Adrenal gland (tissue), 19 donors: ENCODE results near the gene SASS6. TPM values are rescaled to one million over a fixed set of nuclear protein-coding genes. Genes with fewer than 3 reads are reported as not detected.

Source experiments
- DNase-seq, 7 donors: peaks; one replicate each; pipeline ENCODE4 v3.0.0-alpha.2; 2019 to 2020
- H3K27ac ChIP-seq, 5 donors: fragments of 200-600 bp; sonication (generic) in 4 of 5; 1 replicate in 3 of 5; 2 replicates in 2 of 5; pipeline versions ENCODE4 v1.5.1 to v1.8.0; 2016 to 2020; ENCODE audit warnings: mild to moderate bottlenecking in 1 of 5
- H3K27me3 ChIP-seq: fragments of 200-600 bp; 2 replicates; pipeline ENCODE4 v1.8.0; 2021
- H3K36me3 ChIP-seq, 2 donors: fragments of 200-600 bp; replicated peaks in 1 of 2; 1 replicate in 1 of 2; 2 replicates in 1 of 2; pipeline versions ENCODE4 v1.5.1 to v1.8.0; 2018 to 2022
- H3K4me1 ChIP-seq, 2 donors: fragments of 200-600 bp; replicated peaks in 1 of 2; 1 replicate in 1 of 2; 2 replicates in 1 of 2; pipeline versions ENCODE4 v1.5.1 to v1.8.0; 2018 to 2021
- H3K4me3 ChIP-seq, 4 donors: fragments of 200-600 bp; sonication (generic) in 3 of 4; one replicate each; pipeline ENCODE4 v1.5.1; 2016 to 2018
- H3K9me3 ChIP-seq, 3 donors: fragments of 200-600 bp; sonication (generic) in 1 of 3; replicated peaks in 1 of 3; 1 replicate in 2 of 3; 2 replicates in 1 of 3; pipeline versions ENCODE4 v1.5.1 to v1.8.0; 2016 to 2021
- POLR2A ChIP-seq, 2 donors: fragments of 450-650 bp; IDR thresholded peaks; one replicate each; pipeline ENCODE4 v1.6.1; 2017; ENCODE audit warnings: antibody characterized with exemption in 2 of 2, mild to moderate bottlenecking in 2 of 2, moderate library complexity in 1 of 2
- WGBS, 4 donors: extraction: QIAGEN DNeasy Blood & Tissue Kit in 2 of 4; methylation state at CpG; one replicate each; pipeline versions ENCODE4 v1.1.5 to v1.1.7; 2013 to 2017; 5-methylcytosine and 5-hydroxymethylcytosine counted together
- intact Hi-C, 2 donors: fragments of 100-400 bp; cut with DNase I; formaldehyde crosslinking; loops; one replicate each; pipeline versions ENCODE4 v1.14.1 to v1.15.0; 2022 to 2023
- long read RNA-seq, 10 donors: library from polyadenylated mRNA in 3 of 10; unstranded in 2 of 10; stranded (forward) in 1 of 10; transcript quantifications; one replicate each; pipeline ENCODE4 v2.0.0 and lab custom pipeline, GENCODE V29; 2021 to 2026
- polyA plus RNA-seq, 3 donors: library from polyadenylated mRNA; stranded (reverse); fragments of 200-250 nt in 2 of 3; fragments of 350-450 nt in 1 of 3; fragmentation: Illumina TruSeq in 1 of 3; extraction: RNeasy Lipid Tissue Mini Kit (QIAGEN cat#74804) in 1 of 3; gene quantifications; one replicate each; pipeline ENCODE4 v1.2.3, GENCODE V29; 2013 to 2014
- total RNA-seq, 9 donors: library from RNA; depleted of rRNA in 4 of 9; stranded (reverse); fragments of >200 nt in 4 of 9; fragments of 120-200 nt in 1 of 9; fragmentation: NEBNext Ultra II Directional in 1 of 9; extraction: Animal tissue kit (Norgen Biotek cat#: 25700) in 1 of 9; gene quantifications; one replicate each; pipeline versions ENCODE4 v1.1.0 to v1.2.4, GENCODE V29; 2013 to 2023
- TF ChIP-seq, protein P1 (sequence below), 6 experiments: fragments of 450-650 bp in 4 of 6; fragments of 200-600 bp in 2 of 6; sonication (generic) in 1 of 6; IDR thresholded peaks; 1 replicate in 5 of 6; 2 replicates in 1 of 6; pipeline versions ENCODE4 v1.5.1 to v1.8.0; 2016 to 2021; ENCODE audit warnings: antibody characterized with exemption in 6 of 6, mild to moderate bottlenecking in 2 of 6, moderate library complexity in 1 of 6
- donor health status: healthy with polysubstance abuse.
- donor health status: Bipolar disorder and iron deficiency.
- donor health status: DM: yes; HTN: yes; CAD: no.
- donor health status: DM: no; HTN: no; CAD: no.
- donor health status: DM: no; HTN: no; CAD: no.
- donor health status: DM: yes; HTN: yes; CAD: no.

Gene SASS6
- total RNA-seq (1 to 10 TPM; 1.1 to 4.5 (median 3.1) TPM), polyA plus RNA-seq (1 to 10 TPM; 1.1 to 3.4 (median 1.7) TPM)
- long read RNA-seq, donor 1, result 0 reads
- long read RNA-seq, donor 2, result 0 reads
- long read RNA-seq, donor 3, result 0 reads
- long read RNA-seq, donor 4, partial matches to known transcripts, result 3 of 5 reads
- long read RNA-seq, donor 4, other reads (novel, unspliced or antisense), result 2 of 5 reads
- long read RNA-seq, donor 5, partial matches to known transcripts, result 1 of 5 reads
- long read RNA-seq, donor 5, other reads (novel, unspliced or antisense), result 0 of 5 reads
- long read RNA-seq, donor 6, partial matches to known transcripts, result 1 of 2 reads
- long read RNA-seq, donor 6, other reads (novel, unspliced or antisense), result 1 of 2 reads
- long read RNA-seq, donor 7, result 0 reads
- long read RNA-seq, donor 8, result 0 reads
- long read RNA-seq, donor 9, result 0 reads
- long read RNA-seq, donor 10, partial matches to known transcripts, result 0 of 2 reads
- long read RNA-seq, donor 10, other reads (novel, unspliced or antisense), result 0 of 2 reads

- H3K4me1 ChIP-seq, result peaks cover 23 to 30% of the 10 kb centered on the region in 2 donors
- DNase-seq, result peak; percentile 96 to 99 (median 98)
- intact Hi-C loops, result no loop called here
- H3K27ac ChIP-seq, result peak within 1 kb of the TSS in 4 of 5 donors; percentile 59 to 78 (median 66)
- no peaks in the 10 kb centered on the region for H3K27me3 ChIP-seq
- TF ChIP-seq, protein P1, sequence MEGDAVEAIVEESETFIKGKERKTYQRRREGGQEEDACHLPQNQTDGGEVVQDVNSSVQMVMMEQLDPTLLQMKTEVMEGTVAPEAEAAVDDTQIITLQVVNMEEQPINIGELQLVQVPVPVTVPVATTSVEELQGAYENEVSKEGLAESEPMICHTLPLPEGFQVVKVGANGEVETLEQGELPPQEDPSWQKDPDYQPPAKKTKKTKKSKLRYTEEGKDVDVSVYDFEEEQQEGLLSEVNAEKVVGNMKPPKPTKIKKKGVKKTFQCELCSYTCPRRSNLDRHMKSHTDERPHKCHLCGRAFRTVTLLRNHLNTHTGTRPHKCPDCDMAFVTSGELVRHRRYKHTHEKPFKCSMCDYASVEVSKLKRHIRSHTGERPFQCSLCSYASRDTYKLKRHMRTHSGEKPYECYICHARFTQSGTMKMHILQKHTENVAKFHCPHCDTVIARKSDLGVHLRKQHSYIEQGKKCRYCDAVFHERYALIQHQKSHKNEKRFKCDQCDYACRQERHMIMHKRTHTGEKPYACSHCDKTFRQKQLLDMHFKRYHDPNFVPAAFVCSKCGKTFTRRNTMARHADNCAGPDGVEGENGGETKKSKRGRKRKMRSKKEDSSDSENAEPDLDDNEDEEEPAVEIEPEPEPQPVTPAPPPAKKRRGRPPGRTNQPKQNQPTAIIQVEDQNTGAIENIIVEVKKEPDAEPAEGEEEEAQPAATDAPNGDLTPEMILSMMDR (IDR thresholded peaks at IDR 0.05), result peak in 2 of 6 experiments; percentile 45 to 51
- TF ChIP-seq POLR2A (IDR thresholded peaks at IDR 0.05), result peak in 1 of 2 donors; percentile 45
- peak within 1 kb of the TSS; percentile 63 to 90 (median 72) for H3K4me3 ChIP-seq
- H3K9me3 ChIP-seq, result no peaks in the 10 kb centered on the region
- peaks cover 0 to 8% of the 10 kb centered on the region in 2 donors for H3K36me3 ChIP-seq
- 0 to 1% (median 0%) methylated on average over 46 to 57 of the region's 57 CpGs for WGBS, 4 donors
These were observed at the start of gene SASS6, which contains the start of gene TRMT13 for GRCh38 chr1:100132566-100133477. Gene SASS6, minus strand, starts transcription at chr1:100132930. Its CDS starts 116 bp downstream, at chr1:100132814. Gene TRMT13, plus strand, starts transcription at chr1:100133163. Its CDS starts 6 bp downstream, at chr1:100133169.

DNA sequence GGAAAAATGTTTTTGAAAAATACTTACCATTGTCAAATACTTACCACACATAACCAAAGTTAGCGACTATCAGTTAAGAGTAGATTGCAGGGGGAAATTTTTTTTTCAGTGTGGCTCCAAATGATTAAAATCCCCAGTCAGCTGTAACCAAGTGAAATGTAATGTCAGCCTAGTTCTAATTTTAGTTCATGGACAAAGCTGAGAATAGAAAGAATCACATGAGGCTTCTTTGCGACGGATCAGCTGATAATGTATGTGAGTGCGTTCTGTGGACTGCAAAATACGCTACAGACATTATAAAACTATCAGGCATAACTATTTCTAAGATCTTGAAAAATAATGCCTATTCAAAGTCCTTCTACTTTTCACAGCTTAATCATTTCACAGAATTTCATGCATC is 45.4 kb upstream of the SASS6 start, which contains the start of gene LRRC39:
TSS of gene LRRC39 (minus strand) at position 166 of the 400 bp plus-strand sequence. CDS start 9,740 bp downstream, outside the sequence.
- no peaks in the 10 kb centered on the region for H3K36me3 ChIP-seq
- no peak for TF ChIP-seq POLR2A (IDR thresholded peaks at IDR 0.05)
- TF ChIP-seq, protein P1 (IDR thresholded peaks at IDR 0.05), result no peak
- intact Hi-C loops, result no loop called here
- peak within 1 kb of the TSS in 1 of 4 donors; percentile 42 for H3K4me3 ChIP-seq
- 21 to 43% (median 27%) methylated on average over 5 of the region's 5 CpGs for WGBS, 4 donors
- no peak for DNase-seq
- H3K4me1 ChIP-seq, result no peaks in the 10 kb centered on the region
- H3K27ac ChIP-seq, result no peak within 1 kb of the TSS
- H3K27me3 ChIP-seq, result no peaks in the 10 kb centered on the region
- no peaks in the 10 kb centered on the region for H3K9me3 ChIP-seq

DNA sequence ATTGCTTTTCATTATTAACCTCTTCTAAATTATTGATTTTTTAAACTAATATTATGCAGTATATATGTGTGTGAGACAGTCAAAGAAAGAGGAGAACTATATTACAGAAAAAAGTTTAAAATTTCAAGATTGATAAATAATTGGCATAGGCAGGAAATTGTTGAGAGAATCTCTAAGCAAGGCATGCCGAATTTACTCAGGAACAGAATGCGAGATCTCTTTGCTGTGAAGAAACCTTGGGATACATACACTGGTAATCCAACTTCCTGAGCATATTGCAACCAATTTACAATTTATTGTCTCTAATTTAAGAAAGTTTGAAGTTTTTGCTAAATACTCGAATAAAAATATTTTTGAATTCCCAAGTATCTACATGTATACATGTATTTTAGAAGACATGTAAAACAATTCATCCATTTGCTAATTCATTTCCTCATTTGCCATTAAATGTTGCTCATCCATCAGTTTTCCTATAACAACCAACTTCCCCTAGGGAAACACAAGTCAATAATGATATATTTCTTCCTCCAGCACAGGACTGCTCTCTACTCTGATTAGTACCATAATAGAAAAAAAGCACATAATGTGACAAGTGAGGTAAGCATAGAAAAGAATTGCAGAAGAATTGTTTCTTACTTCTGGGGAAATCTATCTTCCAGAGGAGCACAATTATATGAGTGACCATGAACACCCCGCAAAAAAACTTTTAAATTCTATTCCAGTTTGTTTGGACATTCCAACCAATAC is 44.7 kb upstream of the SASS6 start:
- Histone ChIP-seq H3K27ac (no peak overlapping the region), H3K9me3 (no peaks in the 10 kb centered on the region), H3K4me1 (no peaks in the 10 kb centered on the region), H3K36me3 (no peaks in the 10 kb centered on the region), H3K27me3 (no peaks in the 10 kb centered on the region), H3K4me3 (peak overlapping the region in 1 of 4 donors; percentile 42)
- 72 to 81% (median 73%) methylated on average over 4 of the region's 4 CpGs for WGBS, 4 donors
- TF ChIP-seq, protein P1 (IDR thresholded peaks at IDR 0.05), result no peak
- no peak for TF ChIP-seq POLR2A (IDR thresholded peaks at IDR 0.05)
- DNase-seq, result no peak
- intact Hi-C loops, result no loop called here
